Diencephalon (tissue), 1 donor: Measurements from ENCODE around the gene SHISA9. TPM values are rescaled to one million over a fixed set of nuclear protein-coding genes. Genes with fewer than 3 reads are reported as not detected.

Experiments used
- total RNA-seq: library from RNA; depleted of rRNA; stranded (reverse); fragments of >200 nt; gene quantifications from one replicate; pipeline ENCODE4 v1.2.3, GENCODE V29; 2014

SHISA9 gene
- 22.4 TPM for total RNA-seq

DNA sequence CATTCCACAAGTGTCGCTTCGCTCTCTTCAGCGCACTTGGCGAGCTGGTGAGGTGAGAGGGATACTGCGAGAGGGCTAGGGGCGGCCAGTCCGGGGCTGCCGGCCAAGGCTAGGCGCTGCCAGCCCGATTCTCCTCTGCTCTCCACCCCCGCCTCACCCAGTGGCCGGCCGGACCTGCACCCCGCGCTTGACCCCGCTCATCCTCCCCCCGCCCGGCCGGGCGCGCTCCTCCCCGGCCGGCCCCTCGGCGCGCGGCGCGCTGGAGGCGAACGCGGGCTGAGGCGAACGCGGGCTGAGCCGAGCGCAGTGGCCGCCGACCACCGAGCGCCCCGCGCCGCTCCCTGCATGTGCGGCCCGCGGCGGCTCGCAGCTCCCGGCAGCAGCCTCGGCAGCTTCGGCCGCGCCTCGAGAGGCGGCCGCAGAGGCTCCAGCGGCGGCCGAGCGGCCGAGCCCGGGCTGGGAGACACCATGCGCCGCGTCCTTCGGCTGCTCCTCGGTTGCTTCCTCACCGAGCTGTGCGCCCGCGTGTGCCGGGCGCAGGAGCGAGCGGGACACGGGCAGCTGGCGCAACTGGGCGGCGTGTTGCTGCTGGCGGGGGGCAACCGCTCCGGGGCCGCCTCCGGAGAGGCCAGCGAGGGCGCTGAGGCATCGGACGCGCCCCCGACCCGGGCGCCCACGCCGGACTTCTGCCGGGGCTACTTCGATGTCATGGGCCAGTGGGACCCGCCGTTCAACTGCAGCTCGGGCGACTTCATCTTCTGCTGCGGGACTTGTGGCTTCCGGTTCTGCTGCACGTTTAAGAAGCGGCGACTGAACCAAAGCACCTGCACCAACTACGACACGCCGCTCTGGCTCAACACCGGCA is at the start of gene SHISA9:
Gene SHISA9, plus strand, starts transcription at position 2 of the 865 bp plus-strand sequence.

Other genes with a start within 250 kb of the SHISA9 start
- gene CPPED1, start 97.7 kb upstream of the SHISA9 start, total RNA-seq: 9.0 TPM